K562 (cell line): ENCODE measurements around the gene PITPNM3. TPM values are rescaled to one million over a fixed set of nuclear protein-coding genes. Genes with fewer than 3 reads are reported as not detected.

Source experiments
- ATAC-seq: fragments of 200-7000 bp; cut with Tn5 transposase; 3 replicates; pipeline ENCODE4 v1.9.1; 2020; ENCODE audit warnings: moderate library complexity
- BruUV-seq: library from RNA; stranded (reverse); fragments of 400-500 nt; replicated peaks from 2 replicates; lab custom pipeline; 2021; lab: Mats Ljungman, UMichigan
- CTCF ChIA-PET: fragments of 300-600 bp; formaldehyde crosslinking; extraction: SDS; loops from one replicate; lab custom pipeline; 2021; ENCODE audit warnings: low intra/inter-chr PET ratio; lab: Yijun Ruan, JAX
- POLR2A ChIA-PET: fragments of 300-600, 350-650 bp; sonication (Branson Sonifier 250); formaldehyde crosslinking; extraction: SDS; loops from one replicate; lab custom pipeline; 2021; ENCODE audit warnings: antibody characterized with exemption, inconsistent platforms; lab: Yijun Ruan, JAX
- DNase-seq, 4 experiments: peaks; one replicate each; pipeline versions ENCODE4 v3.0.0 to v3.0.0-alpha.2; 2011 to 2018; ENCODE audit warnings: low spot score in 3 of 4, mixed read lengths in 3 of 4; ENCODE audit errors: extremely low read depth in 1 of 4
- FAIRE-seq: peaks from 2 replicates; lab custom pipeline; 2011; peaks lifted over from hg19 to GRCh38; lab: Jason Lieb, UNC
- H2AFZ ChIP-seq: 2 replicates; pipeline ENCODE4 v1.6.0; 2011; ENCODE audit warnings: low read depth, low read length, control low read depth, inconsistent platforms
- H3K27ac ChIP-seq: fragments of 200-600 bp; 3 replicates; pipeline ENCODE4 v1.8.0; 2011; ENCODE audit warnings: low read depth, mild to moderate bottlenecking, control low read depth, inconsistent platforms, low read length, moderate library complexity, mixed read lengths; ENCODE audit errors: extremely low read depth
- H3K27me3 ChIP-seq, 2 experiments: fragments of 300-600 bp in 1 of 2; 2 replicates in 1 of 2; 3 replicates in 1 of 2; pipeline versions ENCODE4 v1.6.0 to v1.8.0; 2011; ENCODE audit warnings: inconsistent platforms in 2 of 2, low read length in 2 of 2, mild to moderate bottlenecking in 1 of 2, mixed read lengths in 1 of 2, moderate library complexity in 1 of 2; ENCODE audit not compliant: control insufficient read depth in 2 of 2, insufficient read depth in 2 of 2
- H3K36me3 ChIP-seq: fragments of 300-600 bp; 3 replicates; pipeline ENCODE4 v1.8.0; 2011; ENCODE audit warnings: mild to moderate bottlenecking, low read length, inconsistent platforms; ENCODE audit not compliant: control insufficient read depth, insufficient read depth
- H3K4me1 ChIP-seq, 2 experiments: fragments of 200-600 bp in 1 of 2; replicated peaks in 1 of 2; 2 replicates in 1 of 2; 3 replicates in 1 of 2; pipeline versions ENCODE4 v1.5.1 to v1.8.0; 2011; ENCODE audit warnings: inconsistent platforms in 2 of 2, low read length in 2 of 2, mild to moderate bottlenecking in 1 of 2, mixed read lengths in 1 of 2, moderate library complexity in 1 of 2; ENCODE audit not compliant: control insufficient read depth in 2 of 2, insufficient read depth in 2 of 2
- H3K4me2 ChIP-seq: 2 replicates; pipeline ENCODE4 v1.6.1; 2011; ENCODE audit warnings: low read length, control low read depth, inconsistent platforms, mixed read lengths; ENCODE audit not compliant: insufficient read depth
- H3K4me3 ChIP-seq: fragments of 200-600 bp; sonication (generic), shearing (Covaris generic); 2 replicates; pipeline ENCODE4 v1.5.1; 2016; ENCODE audit warnings: control low read depth, inconsistent platforms
- H3K79me2 ChIP-seq: fragments of 200-600 bp; 3 replicates; pipeline ENCODE4 v1.8.0; 2011; ENCODE audit warnings: low read length, inconsistent platforms; ENCODE audit not compliant: control insufficient read depth, insufficient read depth
- H3K9ac ChIP-seq, 2 experiments: 2 replicates each; pipeline versions ENCODE4 v1.6.0 to v1.6.1; 2011; ENCODE audit warnings: low read depth in 2 of 2, low read length in 2 of 2, control low read depth in 1 of 2, inconsistent platforms in 1 of 2, mild to moderate bottlenecking in 1 of 2, mixed read lengths in 1 of 2; ENCODE audit not compliant: insufficient read depth in 1 of 2
- H3K9me1 ChIP-seq: one replicate; pipeline ENCODE4 v1.6.0; 2011; ENCODE audit warnings: inconsistent platforms, mild to moderate bottlenecking, low read length, moderate library complexity; ENCODE audit not compliant: control insufficient read depth, insufficient read depth
- H3K9me3 ChIP-seq: replicated peaks from 2 replicates; pipeline ENCODE4 v1.5.1; 2011; ENCODE audit warnings: low read depth, low read length, inconsistent platforms; ENCODE audit not compliant: control insufficient read depth, insufficient read depth
- H4K20me1 ChIP-seq: replicated peaks from 2 replicates; pipeline ENCODE4 v1.6.1; 2011; ENCODE audit warnings: low read length, inconsistent platforms, mixed read lengths; ENCODE audit not compliant: control insufficient read depth, insufficient read depth
- BCOR ChIP-seq: fragments of 450-650 bp; IDR thresholded peaks from 2 replicates; pipeline ENCODE4 v1.6.1; 2016
- GATA2 ChIP-seq: sonication (generic); formaldehyde crosslinking; IDR thresholded peaks from 2 replicates; pipeline ENCODE4 v1.4.0; 2020; ENCODE audit warnings: mild to moderate bottlenecking, missing genetic modification reagents
- HSF4 ChIP-seq: fragments of 250-450 bp; sonication (Bioruptor Pico); IDR thresholded peaks from 2 replicates; pipeline ENCODE4 v2.1.2; 2022; ENCODE audit warnings: mild to moderate bottlenecking, moderate library complexity, borderline replicate concordance
- WGBS: fragments of 100-300 bp; shearing (Covaris generic); methylation state at CpG from one replicate; pipeline ENCODE4 v1.1.6; 2016; ENCODE audit warnings: low coverage, mixed read lengths; ENCODE audit not compliant: insufficient coverage; ENCODE audit errors: missing lambda C conversion rate; 5-methylcytosine and 5-hydroxymethylcytosine counted together
- in situ Hi-C: fragments of 300-500 bp; cut with MboI; formaldehyde crosslinking; loops from 4 replicates; pipeline ENCODE4 v1.15.0; 2018; ENCODE audit warnings: inconsistent platforms, mixed read lengths
- intact Hi-C: fragments of 100-400 bp; cut with micrococcal nuclease; formaldehyde crosslinking; loops from 2 replicates; pipeline ENCODE4 v1.14.2; 2022
- polyA plus RNA-seq, 8 experiments: library from polyadenylated mRNA; depleted of rRNA in 4 of 8; stranded (reverse) in 5 of 8; unstranded in 3 of 8; fragments of >200 nt; fragmentation: Nextera tagmentation in 2 of 8; fragmentation: Illumina TruSeq in 1 of 8; extraction: Ambion mirVana in 2 of 8; extraction: Trizol in 1 of 8; gene quantifications; 2 replicates each; pipeline versions ENCODE4 v1.2.1 to v1.2.3, GENCODE V29; 2011 to 2014; ENCODE audit warnings: inconsistent platforms in 1 of 8, missing spikeins in 1 of 8
- total RNA-seq, 7 experiments: library from RNA; depleted of rRNA in 6 of 7; stranded (reverse); fragments of >200 nt in 6 of 7; fragmentation: Illumina TruSeq in 2 of 7; extraction: Trizol in 2 of 7; gene quantifications; 2 replicates each; pipeline versions ENCODE4 v1.2.1 to v1.2.3, GENCODE V29; 2011 to 2021; ENCODE audit warnings: low replicate concordance in 1 of 7

The PITPNM3 gene
- total and polyA plus RNA-seq, 9 of the 15 experiments (the other 6 are each of a cell fraction or from before 2014, with no cell fraction given), result 0.14 to 0.38 (median 0.22) TPM; not detected in 2

GRCh38 chr17:6450926-6451832 is 105.2 kb downstream of the PITPNM3 start (continued):
- TF ChIP-seq GATA2 (CRISPR knock-in tag), result no peak
- TF ChIP-seq, all 486 proteins: peak for 16

- no peak overlapping the region for H2AFZ ChIP-seq
- no TSS peak for BruUV-seq
- in situ Hi-C loops, result loop anchor here (25.0 kb wide), 1 partner anchor 1212 kb away; the partner anchor contains the start of gene SCIMP
- 90% methylated on average over 5 of the region's 6 CpGs for WGBS
- no peak overlapping the region for H3K9ac ChIP-seq
- H3K9me3 ChIP-seq, result no peaks in the 10 kb centered on the region
- intact Hi-C loops, result no loop called here
- no peaks in the 10 kb centered on the region for H3K79me2 ChIP-seq
- TF ChIP-seq BCOR (0 out of 2 replicates have a peak, but pooled peaks have one; percentile 18), HSF4 (no peak)
- no peaks in the 10 kb centered on the region for H3K9me1 ChIP-seq
- no peaks in the 10 kb centered on the region for H3K27me3 ChIP-seq
- H3K4me2 ChIP-seq, result no peak overlapping the region
- H3K4me3 ChIP-seq, result no peak overlapping the region
- H3K27ac ChIP-seq, result no peak overlapping the region
- no peak for FAIRE-seq
- H4K20me1 ChIP-seq, result no peaks in the 10 kb centered on the region
- ATAC-seq, result no peak
- CTCF ChIA-PET, result no interaction called here
- peaks cover 5 to 16% of the 10 kb centered on the region in 2 experiments; a peak in 4 of 5 replicates for H3K4me1 ChIP-seq
- no peaks in the 10 kb centered on the region for H3K36me3 ChIP-seq
- no peak for DNase-seq
- POLR2A ChIA-PET, result interaction anchor here (0.9 kb wide), 1 partner anchor 21 kb away, joined by 3 read pairs; no protein-coding TSS in a partner anchor
Observed at GRCh38 chr17:6449307-6449706, 107.0 kb downstream of the PITPNM3 start.
